Glomerular visceral epithelial cell (primary cell): Measurements from ENCODE around the gene FARP1.

Source experiments
- DNase-seq: peaks from one replicate; pipeline ENCODE4 v3.0.0-alpha.2; 2016; ENCODE audit errors: extremely low spot score

The FARP1 gene

DNA sequence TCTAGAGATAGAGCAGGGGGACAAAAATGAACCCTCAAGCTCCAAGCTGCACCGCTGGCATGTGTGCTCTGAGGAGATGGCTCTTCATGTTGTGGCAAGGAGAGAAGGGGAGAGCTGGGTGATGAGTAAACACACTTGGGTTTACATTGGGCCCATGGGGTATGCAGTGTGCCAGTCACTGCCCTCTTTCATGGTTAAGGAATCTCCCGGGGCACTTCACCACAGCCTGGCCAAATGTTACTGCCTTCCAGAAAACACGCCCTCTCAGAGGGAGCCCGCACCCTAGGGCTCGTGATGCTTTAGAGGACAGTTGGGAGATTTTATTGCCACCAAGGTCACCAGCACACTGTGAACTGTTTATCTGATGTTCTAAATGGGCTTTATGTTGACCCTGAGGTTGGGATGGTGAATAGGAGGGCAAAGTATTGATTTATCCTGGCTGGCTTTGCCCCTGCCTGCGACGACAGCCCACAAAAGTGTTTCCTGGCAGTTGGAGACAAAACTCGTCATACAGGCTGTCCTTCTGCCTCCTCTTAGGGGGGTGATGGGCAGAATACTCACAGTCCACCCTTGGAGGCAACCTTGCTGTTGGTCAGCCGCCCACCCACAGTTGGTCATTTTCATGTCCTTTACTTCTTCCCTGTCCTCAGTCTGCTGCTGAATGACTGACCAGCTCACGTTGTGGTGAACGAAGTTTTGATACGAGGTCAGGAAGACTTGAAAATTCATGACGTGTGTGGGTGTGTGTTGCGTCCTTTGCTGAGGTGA lies 277.1 kb downstream of the FARP1 start:
- DNase-seq = no peak

DNA sequence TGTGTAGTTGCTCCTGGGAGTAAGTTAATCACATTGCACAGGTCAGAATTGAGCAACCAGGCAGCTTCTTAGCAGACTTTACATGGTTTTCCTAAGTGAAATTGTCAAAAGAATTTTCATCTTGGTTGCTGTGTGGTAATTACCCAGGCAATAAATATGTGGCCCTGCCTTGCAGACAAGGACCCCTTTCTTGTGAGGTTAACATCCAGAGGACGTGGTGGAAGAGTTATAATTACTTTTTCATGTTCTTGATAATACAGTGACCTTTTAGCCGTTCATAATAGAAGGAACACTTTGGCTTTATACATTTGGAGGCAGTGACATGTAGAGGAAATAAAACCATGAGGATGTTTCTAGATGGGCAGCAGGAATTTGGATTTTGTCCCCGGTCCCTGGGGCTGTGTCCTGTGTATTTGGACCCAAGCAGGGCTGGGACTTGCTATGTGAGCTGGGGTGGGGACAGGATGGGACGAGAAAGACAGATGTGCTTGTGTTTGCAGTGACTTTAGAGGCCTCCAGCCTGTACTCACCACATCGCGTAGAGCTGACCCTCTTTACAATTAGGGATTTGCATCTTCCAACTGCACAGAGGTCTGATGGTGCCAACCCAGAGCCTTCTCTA lies 277.8 kb downstream of the FARP1 start:
- DNase-seq = no peak

DNA sequence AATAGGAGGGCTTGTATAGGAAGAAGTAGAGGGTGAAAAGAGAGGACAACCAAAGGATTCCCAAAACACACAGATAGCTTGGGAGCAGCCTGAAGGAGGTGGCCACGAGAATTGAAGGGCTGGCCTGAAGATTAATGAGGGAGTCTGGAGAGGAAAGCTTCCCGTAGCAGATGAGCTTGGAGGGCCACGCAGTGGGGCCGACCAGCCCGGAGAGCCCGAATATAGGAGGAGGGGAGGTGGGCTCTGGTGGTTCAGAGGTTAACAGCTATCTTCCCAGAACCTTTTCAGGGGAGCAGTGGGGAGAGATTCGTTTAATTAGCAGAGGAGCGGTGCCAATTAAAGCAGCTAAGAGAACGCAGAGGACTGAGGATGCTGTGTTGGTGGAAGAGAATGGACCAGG lies 279.2 kb downstream of the FARP1 start:
- no peak for DNase-seq

DNA sequence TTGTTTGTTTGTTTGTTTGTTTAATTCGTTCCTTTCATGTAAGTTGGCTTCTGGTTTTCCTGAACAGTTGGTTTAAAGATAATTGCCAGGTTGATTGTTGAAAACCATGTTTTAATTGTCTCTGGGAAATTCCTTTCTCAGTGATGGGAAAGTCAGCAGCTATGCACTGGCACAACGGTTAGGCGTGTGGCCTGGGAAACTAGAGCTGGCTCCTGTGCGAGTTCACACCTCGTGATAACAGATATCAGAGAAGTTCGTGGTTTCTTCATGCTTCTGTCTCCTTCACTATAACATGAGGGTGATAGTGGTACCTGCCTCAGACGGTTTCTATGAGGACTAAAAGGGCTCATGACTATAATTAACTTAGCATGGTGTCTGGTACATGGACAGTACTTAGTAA lies 280.5 kb downstream of the FARP1 start:
- DNase-seq = no peak

DNA sequence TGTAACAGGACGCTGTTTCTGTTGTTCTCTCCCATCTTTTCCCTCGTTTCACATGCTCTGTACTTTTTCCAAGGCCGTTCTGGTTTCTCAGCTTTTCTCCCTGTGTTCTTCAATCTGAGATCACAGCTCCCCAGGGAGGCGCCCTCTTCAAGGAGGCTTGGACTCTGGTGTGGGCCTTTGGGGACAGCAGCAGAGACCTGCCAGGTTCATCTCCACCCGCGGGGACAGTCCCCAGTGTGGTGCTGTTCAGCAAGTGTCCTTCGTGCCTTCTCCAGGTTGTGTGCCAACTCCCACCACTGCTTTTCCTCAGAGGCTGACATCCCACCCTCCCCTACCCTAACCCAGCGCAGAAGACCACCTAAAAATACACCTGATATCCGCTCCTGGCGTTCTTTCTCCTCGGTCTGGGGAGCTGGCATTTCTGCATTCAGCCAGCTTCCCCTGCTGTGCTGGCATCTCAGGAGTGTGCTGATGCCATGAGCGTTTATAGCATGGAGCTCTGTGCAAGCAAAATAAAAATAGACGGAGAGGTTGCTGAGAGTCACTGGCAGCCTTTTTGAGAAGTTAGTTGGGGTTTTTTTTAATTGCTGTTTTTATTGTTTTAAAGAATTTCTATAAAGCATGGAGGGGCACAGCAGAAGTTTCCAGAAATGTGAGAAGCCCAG lies 284.6 kb downstream of the FARP1 start:
- DNase-seq = no peak

DNA sequence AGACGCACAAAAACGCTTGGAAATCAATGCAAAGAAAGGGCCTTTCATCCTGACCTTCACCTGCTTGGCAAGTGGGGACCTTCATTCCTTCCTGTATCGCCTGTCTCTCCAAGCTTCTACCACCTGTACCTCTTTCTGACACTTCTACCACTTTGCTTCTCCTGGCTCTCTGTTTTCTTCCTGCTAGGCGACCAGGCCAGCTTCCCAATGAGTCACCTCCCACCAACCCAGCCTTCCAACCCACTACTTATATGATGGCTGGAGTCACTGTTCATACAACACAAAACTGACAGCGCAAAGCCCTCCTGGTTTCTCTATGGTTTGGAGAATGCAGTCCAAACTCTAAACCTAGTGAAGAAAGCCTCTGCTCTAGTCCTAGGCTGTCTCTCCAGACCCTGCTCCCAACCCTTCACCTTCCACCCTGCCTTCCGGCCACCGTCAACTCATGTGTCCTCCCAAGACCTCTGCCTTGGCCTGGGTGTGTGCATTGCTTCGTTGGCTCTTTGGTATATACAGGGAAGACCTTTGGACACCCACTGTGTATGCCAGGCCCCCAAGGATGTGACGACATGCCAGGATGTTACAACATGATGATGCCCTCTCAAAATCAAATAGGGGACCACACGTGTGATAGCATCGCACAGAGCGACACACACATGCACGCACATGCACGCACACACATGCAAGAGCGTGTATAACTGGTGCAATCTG lies 285.5 kb downstream of the FARP1 start:
- no peak for DNase-seq

DNA sequence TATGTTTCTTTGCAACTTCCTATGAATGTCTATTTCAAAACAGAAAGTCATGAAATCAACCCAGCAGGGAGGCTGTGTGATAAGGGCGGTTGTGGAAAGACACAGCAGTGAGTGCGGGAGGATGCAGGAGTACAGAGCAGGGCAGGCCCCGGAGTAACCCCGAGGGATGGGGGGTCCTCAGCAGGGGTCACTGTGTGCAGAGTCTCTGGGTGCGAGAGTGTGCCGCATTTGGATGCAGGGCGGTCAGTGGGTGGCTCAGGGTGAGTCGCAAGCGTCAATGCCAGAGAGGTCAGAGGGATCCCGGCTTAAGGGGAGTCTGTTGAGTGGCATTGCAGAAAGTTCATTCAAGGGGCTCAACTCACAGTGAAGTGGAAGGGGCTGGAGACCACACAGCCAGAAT lies 286.2 kb downstream of the FARP1 start:
- DNase-seq = no peak

DNA sequence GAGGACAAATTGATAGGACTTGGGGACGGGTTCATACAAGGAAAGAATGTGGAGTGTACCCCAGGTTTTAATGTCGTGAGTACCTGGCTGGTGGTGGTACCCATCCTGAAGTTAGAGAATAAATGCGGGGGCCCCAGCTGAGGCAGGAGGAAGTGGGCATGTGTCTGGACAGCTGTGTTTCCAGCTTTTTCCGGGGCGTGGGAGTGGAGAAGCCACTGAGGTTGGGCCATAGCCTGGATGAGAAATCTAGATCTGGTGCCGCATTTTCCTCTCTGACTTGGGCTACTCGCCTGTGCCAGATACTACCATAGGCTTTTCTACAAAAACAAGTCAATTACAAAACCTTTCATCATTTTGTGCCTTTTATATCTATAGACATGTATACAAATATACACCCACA lies 286.6 kb downstream of the FARP1 start:
- no peak for DNase-seq

DNA sequence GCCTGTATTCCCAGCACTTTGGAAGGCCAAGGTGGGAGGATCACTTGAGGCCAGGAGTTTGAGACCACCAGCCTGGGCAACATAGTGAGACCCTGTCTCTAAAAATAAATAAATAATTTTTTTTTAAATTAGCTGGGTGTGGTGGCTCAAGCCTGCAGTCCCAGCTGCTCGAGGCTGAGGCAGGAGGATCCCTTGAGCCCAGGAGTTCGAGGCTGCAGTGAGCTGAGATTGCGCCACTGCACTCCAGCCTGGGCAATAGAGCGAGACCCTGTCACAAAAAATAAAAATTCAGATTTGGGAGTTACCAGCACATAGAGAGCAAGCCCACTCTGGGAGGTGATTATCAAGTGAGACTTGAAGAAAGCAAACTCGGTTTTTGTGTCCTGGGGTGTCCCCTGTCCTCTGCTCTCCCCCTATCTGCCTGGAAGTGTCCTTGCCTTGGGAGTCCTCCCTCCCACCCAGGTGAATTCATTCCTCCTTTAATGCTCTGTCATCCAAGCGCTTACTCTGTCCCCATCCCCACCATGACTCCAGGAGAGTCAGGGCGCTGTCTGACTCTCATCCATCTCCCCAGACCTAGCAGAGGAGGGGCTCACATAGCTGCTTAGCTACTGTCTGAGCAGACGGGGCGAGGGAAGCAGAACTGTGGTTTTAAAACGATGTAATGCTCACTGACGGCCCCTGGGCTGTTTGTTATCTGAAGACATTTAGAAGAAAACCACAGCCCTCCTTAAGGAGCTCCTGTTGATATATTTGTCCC lies 287.3 kb downstream of the FARP1 start:
- no peak for DNase-seq

DNA sequence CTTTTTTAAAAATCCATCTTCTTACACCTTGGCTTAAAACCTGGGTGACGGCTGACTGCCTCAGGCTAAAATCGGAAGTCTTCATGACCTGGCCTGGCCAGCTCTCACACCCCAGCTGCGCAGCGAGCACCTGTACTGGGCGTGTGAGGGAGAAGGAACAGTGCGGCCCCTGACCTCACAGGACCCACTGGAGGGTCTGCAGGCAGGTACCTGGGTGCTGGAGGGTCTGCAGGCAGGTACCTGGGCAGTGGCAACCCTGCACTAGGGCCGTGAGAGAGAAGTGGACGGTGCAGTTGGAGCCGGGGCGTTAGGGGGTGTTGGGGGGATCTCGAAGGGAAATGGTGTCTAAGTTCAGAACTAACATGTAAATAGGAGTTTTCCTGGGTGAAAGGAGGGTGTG lies 289.7 kb downstream of the FARP1 start:
- no peak for DNase-seq

DNA sequence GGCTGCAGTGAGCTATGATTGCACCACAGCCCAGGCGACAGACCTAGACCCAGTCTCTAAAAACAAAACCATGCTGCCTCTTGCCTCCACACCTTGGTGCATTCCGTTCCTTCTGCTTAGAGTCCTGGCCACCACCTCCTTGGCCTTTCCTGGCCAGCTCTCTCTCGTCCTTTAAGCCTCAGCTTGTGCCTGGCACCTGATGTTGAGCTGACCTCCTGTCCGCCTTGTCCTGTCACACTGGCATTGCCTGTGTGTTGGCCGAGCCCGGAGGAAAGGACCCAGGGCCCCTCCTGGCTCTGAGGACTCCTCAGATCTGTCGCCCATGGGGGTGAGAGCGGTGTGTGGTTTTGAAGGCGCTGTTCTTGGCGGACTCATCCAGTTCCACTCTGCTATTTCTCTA lies 290.8 kb downstream of the FARP1 start:
- DNase-seq = no peak

DNA sequence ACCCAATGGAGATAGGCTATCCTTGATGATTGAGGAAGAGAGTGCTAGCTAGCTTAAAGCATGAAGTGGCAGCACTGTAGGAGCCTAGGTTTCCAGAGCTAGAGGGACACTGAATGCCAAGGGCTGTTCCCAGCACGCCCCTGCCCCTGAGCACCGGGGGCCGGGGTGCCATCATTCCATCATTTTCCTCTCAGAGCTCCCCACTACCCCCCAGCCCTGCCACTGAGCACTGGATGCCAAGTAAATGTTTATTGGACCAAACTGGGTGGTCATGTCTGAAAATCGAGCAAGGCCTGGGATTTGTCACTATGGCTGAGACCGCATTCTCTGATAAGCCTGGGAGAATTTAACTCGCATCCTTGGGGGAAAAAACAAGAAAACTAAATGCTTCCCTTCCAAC lies 291.2 kb downstream of the FARP1 start:
- no peak for DNase-seq

DNA sequence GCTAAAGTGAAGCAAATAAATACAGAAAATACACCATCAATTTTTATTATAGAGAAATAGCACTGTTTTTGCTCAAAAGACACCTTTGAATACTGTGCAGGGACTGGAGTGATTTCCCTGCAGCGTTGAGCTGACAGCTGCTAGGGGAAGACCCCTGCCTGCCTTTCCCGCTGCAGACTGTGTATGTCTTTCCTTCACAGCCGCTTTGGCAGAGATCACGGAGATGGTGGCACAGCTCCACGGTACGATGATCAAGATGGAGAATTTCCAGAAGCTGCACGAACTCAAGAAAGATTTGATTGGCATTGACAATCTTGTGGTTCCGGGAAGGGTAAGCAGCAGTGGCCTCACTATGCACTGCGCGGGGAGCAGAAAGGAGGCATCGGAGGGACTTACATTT lies 292.5 kb downstream of the FARP1 start:
- no peak for DNase-seq

DNA sequence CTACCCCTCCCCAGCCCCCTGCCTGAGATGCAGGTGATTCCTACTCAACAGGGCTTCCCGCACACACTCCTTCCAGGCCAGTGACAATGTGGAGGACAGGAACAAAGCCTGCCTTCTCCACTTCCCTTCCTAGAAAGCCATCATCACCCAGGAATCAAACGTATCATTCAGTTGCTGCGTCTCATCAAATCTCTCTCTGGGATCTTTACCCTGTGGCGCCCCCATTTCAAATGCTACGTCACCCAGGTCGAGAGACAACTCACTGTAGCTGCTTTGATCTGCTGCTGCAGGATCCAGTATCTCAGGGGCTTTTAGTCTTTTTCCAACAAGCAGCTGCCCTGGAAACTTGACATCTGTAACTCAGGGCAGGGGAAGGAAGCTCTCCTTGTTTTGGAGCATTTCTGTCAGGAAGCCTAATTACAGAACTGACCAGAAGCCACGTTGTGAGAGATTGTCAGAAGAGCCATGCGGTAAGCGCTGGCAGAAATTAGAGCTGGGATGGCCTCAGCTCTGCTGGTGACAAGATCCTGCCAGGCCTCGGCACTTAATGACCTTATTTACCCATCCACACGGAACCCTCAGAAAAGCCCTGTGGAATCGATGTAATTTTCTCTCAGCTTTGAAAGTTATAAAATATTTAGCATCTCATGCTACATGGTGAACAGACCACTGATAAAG lies 293.5 kb downstream of the FARP1 start:
- DNase-seq = no peak

DNA sequence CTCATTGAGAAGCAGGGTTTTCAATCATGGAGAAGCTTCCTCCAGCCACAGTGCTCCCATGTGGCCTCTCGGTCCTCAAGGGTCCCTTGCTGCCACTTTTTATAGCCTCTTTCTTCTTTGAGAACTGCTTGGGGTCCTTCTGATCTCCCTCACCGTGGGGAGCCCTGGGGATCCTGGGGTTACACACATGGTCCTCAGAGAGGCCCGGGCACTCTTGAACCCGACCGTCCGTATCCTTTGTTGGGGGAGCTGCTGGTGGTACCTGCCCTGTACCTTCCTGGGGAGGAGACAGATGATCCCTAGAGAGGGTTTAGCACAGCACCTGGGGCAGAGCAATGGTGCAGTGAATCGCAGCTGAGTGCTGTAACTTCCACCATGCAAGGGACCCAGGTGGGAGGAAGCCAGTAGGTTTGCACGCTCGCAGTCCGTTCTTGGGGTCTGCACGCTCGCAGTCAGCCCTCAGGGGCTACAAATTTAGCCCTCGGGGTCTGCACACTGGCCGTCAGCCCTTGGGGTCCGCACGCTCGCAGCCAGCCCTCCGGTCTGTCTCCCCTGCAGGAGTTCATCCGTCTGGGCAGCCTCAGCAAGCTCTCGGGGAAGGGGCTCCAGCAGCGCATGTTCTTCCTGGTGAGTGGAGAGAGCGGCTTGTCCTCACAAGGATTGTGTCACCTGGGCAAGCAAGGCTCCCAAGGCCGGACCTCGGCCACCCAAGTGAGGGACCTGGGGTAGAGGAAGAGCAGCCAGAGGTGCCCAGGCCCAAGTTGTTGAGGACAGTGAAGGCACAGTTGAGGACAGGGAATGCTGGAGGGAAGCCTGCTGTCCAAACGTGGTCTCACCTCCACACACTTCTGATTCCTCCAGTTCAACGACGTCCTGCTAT lies 295.6 kb downstream of the FARP1 start:
- DNase-seq = no peak

DNA sequence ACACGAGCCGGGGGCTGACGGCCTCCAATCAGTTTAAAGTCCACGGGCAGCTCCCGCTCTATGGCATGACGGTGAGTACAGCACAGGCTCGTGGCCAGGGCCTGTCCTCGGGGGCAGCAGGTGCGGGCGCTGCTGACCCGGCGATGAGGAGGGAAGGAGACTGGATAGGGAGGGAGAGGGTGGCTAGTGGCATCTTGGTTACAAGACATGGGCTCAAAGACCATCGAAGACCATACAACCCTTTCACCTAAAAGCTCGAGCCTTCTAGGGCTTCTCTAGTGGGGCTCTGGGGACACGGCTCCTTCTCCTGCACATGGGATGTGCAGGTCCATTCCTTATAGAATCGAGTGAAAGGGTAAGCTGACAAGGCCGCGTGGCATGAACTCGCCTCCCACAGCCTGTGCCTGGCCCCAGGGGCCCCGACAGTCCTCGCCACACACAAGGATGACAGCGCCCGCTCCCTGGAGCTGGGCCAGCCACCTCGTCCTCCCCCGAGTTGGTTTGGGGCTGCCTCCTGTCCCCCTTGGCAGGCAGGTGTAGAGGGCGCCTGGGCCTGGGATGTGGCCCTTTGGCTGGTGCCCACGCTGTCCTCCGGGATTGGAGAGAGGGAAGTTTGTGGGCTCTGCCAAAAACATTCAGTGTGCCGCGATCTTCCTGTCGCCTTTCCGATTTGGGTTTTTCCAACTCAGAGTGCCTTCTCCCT lies 296.4 kb downstream of the FARP1 start:
- DNase-seq = no peak

DNA sequence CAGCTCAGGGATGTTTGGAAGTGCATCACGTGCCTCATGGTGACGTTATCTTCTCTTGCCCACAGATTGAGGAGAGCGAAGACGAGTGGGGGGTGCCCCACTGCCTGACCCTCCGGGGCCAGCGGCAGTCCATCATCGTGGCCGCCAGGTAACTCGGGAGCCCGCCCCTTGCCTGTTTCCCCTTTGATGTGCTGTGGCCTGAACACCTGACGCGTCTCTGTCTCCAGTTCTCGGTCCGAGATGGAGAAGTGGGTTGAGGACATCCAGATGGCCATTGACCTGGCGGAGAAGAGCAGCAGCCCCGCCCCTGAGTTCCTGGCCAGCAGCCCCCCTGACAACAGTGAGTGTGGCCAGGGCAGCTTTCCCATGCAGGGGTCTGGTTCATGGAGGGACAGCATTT lies 297.0 kb downstream of the FARP1 start:
- DNase-seq = no peak

DNA sequence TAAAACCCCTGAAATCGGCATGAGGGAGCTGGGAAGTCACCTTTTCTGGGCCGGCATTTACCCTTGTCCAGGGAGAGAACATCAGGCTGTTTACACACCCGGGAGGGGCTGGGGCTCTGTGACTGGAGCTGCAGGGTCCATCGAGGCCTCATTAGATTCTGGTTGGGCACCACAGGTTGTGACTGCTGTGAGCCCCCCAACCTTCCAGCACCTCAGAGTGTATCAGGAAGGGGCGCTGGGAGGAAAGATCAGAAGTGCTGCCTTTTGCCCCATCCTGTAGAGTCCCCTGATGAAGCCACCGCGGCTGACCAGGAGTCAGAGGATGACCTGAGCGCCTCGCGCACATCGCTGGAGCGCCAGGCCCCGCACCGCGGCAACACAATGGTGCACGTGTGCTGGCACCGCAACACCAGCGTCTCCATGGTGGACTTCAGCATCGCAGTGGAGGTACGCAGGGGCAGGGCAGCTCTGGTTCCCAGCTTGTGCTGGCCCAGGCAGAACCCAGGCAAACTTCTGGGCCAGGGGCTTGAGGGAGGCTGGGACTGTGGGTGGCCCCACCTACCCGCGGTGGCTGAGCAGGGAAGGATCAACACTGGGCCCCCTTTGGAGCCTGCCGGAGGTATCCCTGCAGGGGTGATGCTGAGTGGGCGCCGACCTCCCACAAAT lies 297.6 kb downstream of the FARP1 start:
- DNase-seq = no peak

DNA sequence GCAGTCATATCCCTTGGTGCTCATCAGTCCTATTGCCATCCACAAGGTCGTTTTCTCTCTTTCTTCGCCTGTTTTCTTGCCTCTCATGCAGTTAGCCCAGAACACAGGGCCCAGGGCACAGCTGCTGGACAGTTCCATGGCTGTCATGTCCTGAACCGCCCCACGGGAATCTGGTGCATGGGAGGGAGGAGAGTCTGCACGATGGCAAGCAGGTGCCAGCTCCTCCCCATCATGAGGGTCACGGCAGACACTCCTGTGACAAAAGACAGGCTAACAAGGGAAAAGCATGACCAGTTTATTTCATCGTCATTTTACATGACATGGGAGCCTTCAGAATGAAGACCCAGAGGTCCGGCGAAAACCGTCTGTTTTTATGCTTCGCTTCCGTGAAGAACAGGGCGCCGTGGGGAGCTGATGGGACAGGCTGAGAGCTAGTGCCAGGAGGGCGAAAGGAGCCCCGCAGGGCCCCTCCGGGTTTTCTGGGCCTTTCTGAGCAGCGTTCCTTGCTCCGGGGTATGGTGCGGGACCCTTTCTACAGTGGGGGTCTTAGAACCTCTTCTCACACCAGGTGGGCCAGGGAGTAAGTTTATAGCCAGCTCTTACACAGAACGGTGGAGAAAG lies 298.3 kb downstream of the FARP1 start:
- no peak for DNase-seq
